ENCODE results near the gene KCNAB1.

Gene KCNAB1

GRCh38 chr3:156455839-156456238 lies 335.5 kb downstream of the KCNAB1 start:
- no peak for DNase-seq (ENCODE audit: low read depth in 2 of 2)

- DNase-seq (ENCODE audit: low read depth in 2 of 2), result no peak
These were observed 336.4 kb downstream of the KCNAB1 start for GRCh38 chr3:156456771-156457224.

- DNase-seq (ENCODE audit: low read depth in 2 of 2), result no peak
These were observed 339.1 kb downstream of the KCNAB1 start for GRCh38 chr3:156459434-156459833.

GRCh38 chr3:156460206-156460611 lies 339.8 kb downstream of the KCNAB1 start:
- DNase-seq (ENCODE audit: low read depth in 2 of 2), result no peak

GRCh38 chr3:156461889-156462288 lies 341.5 kb downstream of the KCNAB1 start:
- no peak for DNase-seq (ENCODE audit: low read depth in 2 of 2)

- DNase-seq (ENCODE audit: low read depth in 2 of 2), result no peak
These were observed 342.7 kb downstream of the KCNAB1 start for GRCh38 chr3:156463123-156463522.

- DNase-seq (ENCODE audit: low read depth in 2 of 2), result no peak
These were observed 344.8 kb downstream of the KCNAB1 start for GRCh38 chr3:156465194-156465593.

- DNase-seq (ENCODE audit: low read depth in 2 of 2), result no peak
These were observed 349.1 kb downstream of the KCNAB1 start for GRCh38 chr3:156469456-156469855.

GRCh38 chr3:156471431-156471830 lies 351.1 kb downstream of the KCNAB1 start:
- DNase-seq (ENCODE audit: low read depth in 2 of 2), result no peak

- DNase-seq (ENCODE audit: low read depth in 2 of 2), result no peak
These were observed 351.8 kb downstream of the KCNAB1 start for GRCh38 chr3:156472150-156472549.

GRCh38 chr3:156472684-156473083 lies 352.3 kb downstream of the KCNAB1 start:
- no peak for DNase-seq (ENCODE audit: low read depth in 2 of 2)

GRCh38 chr3:156473341-156473740 lies 353.0 kb downstream of the KCNAB1 start:
- no peak for DNase-seq (ENCODE audit: low read depth in 2 of 2)

GRCh38 chr3:156474560-156475389 lies 354.4 kb downstream of the KCNAB1 start:
- DNase-seq (ENCODE audit: low read depth in 2 of 2), result no peak

GRCh38 chr3:156477323-156477722 lies 356.9 kb downstream of the KCNAB1 start:
- peak; percentile 37 to 42 for DNase-seq (ENCODE audit: low read depth in 2 of 2)

- no peak for DNase-seq (ENCODE audit: low read depth in 2 of 2)
These were observed 358.5 kb downstream of the KCNAB1 start for GRCh38 chr3:156478891-156479290.

GRCh38 chr3:156479604-156480003 lies 359.2 kb downstream of the KCNAB1 start:
- no peak for DNase-seq (ENCODE audit: low read depth in 2 of 2)

- no peak for DNase-seq (ENCODE audit: low read depth in 2 of 2)
These were observed 360.6 kb downstream of the KCNAB1 start for GRCh38 chr3:156480949-156481348.

GRCh38 chr3:156483002-156483401 lies 362.6 kb downstream of the KCNAB1 start:
- no peak for DNase-seq (ENCODE audit: low read depth in 2 of 2)

GRCh38 chr3:156483426-156483825 lies 363.0 kb downstream of the KCNAB1 start:
- DNase-seq (ENCODE audit: low read depth in 2 of 2), result peak in 1 of 2 experiments; percentile 30

GRCh38 chr3:156483961-156484787 lies 363.8 kb downstream of the KCNAB1 start:
- no peak for DNase-seq (ENCODE audit: low read depth in 2 of 2)

GRCh38 chr3:156488767-156489166 lies 368.4 kb downstream of the KCNAB1 start:
- DNase-seq (ENCODE audit: low read depth in 2 of 2), result no peak

GRCh38 chr3:156489462-156489911 lies 369.1 kb downstream of the KCNAB1 start:
- DNase-seq (ENCODE audit: low read depth in 2 of 2), result peak in 1 of 2 experiments; percentile 26

- no peak for DNase-seq (ENCODE audit: low read depth in 2 of 2)
These were observed 370.8 kb downstream of the KCNAB1 start for GRCh38 chr3:156491192-156491591.

All from fibroblast of skin of left biceps (primary cell).